Stomach (tissue), 9 donors: Measurements from ENCODE around the gene THADA. TPM values are rescaled to one million over a fixed set of nuclear protein-coding genes. Genes with fewer than 3 reads are reported as not detected.

ENCODE experiments used
- DNase-seq, 2 donors: peaks; one replicate each; pipeline versions ENCODE4 v3.0.0 to v3.0.0-alpha.2; 2013 to 2019
- H3K27ac ChIP-seq, 5 donors: fragments of 200-600 bp in 4 of 5; sonication (generic) in 4 of 5; one replicate each; pipeline ENCODE4 v1.5.1; 2013 to 2019; ENCODE audit warnings: mild to moderate bottlenecking in 1 of 5, moderate library complexity in 1 of 5
- H3K27me3 ChIP-seq, 3 donors: fragments of 200-600 bp; sonication (generic); one replicate each; pipeline ENCODE4 v1.5.1; 2017 to 2019; ENCODE audit warnings: mixed run types in 1 of 3
- H3K36me3 ChIP-seq, 4 donors: fragments of 200-600 bp; sonication (generic); 1 replicate in 3 of 4; 2 replicates in 1 of 4; pipeline ENCODE4 v1.5.1; 2016 to 2019
- H3K4me1 ChIP-seq, 4 donors: fragments of 200-600 bp; sonication (generic); one replicate each; pipeline ENCODE4 v1.5.1; 2016 to 2019
- H3K4me3 ChIP-seq, 4 donors: fragments of 200-600 bp; sonication (generic) in 3 of 4; one replicate each; pipeline ENCODE4 v1.5.1; 2016 to 2019; ENCODE audit warnings: mild to moderate bottlenecking in 1 of 4
- H3K9me3 ChIP-seq, 4 donors: fragments of 200-600 bp; sonication (generic); one replicate each; pipeline ENCODE4 v1.5.1; 2016 to 2019
- CTCF ChIP-seq, 7 experiments: fragments of 450-650 bp in 4 of 7; fragments of 200-600 bp in 3 of 7; sonication (generic) in 3 of 7; IDR thresholded peaks; one replicate each; pipeline ENCODE4 v1.5.1; 2016 to 2019; ENCODE audit warnings: antibody characterized with exemption in 7 of 7, control low read depth in 2 of 7, mild to moderate bottlenecking in 1 of 7
- EP300 ChIP-seq: sonication (generic); formaldehyde crosslinking; IDR thresholded peaks from one replicate; pipeline ENCODE4 v1.6.1; 2017; ENCODE audit warnings: antibody characterized with exemption
- POLR2A ChIP-seq, 4 donors: fragments of 450-650 bp; IDR thresholded peaks; one replicate each; pipeline ENCODE4 v1.6.1; 2016; ENCODE audit warnings: antibody characterized with exemption in 4 of 4, control low read depth in 2 of 4, mild to moderate bottlenecking in 1 of 4, moderate library complexity in 1 of 4
- POLR2AphosphoS5 ChIP-seq, 3 donors: sonication (generic); formaldehyde crosslinking; IDR thresholded peaks; one replicate each; pipeline ENCODE4 v1.6.1; 2016; ENCODE audit warnings: antibody characterized with exemption in 3 of 3
- WGBS, 5 donors: extraction: QIAGEN DNeasy Blood & Tissue Kit in 3 of 5; methylation state at CpG; one replicate each; pipeline versions ENCODE4 v1.1.5 to v1.1.7; 2013 to 2018; 5-methylcytosine and 5-hydroxymethylcytosine counted together
- intact Hi-C: fragments of 100-400 bp; cut with DNase I; formaldehyde crosslinking; loops from one replicate; pipeline ENCODE4 v1.15.1; 2023; ENCODE audit warnings: low total_unique reads
- polyA plus RNA-seq, 3 donors: library from polyadenylated mRNA; stranded (reverse); fragments of 200-250 nt; gene quantifications; one replicate each; pipeline ENCODE4 v1.2.3, GENCODE V29; 2013
- total RNA-seq, 5 donors: library from RNA; depleted of rRNA; stranded (reverse); fragments of >200 nt; gene quantifications; one replicate each; pipeline versions ENCODE4 v1.1.0 to v1.2.3, GENCODE V29; 2014 to 2016
- donor health status: healthy with polysubstance abuse.
- donor health status: Bipolar disorder and iron deficiency.
- donor health status: healthy.

Gene THADA
- total and polyA plus RNA-seq, 8 donors: 8.0 to 109 (median 31.9) TPM

GRCh38 chr2:43560231-43560547 lies 35.6 kb downstream of the THADA start:
- Histone ChIP-seq H3K36me3 (peaks cover 5 to 91% (median 75%) of the 10 kb centered on the region in 4 donors), H3K27ac (no peak overlapping the region), H3K4me3 (no peak overlapping the region), H3K4me1 (no peaks in the 10 kb centered on the region), H3K9me3 (no peaks in the 10 kb centered on the region), H3K27me3 (no peaks in the 10 kb centered on the region)
- TF ChIP-seq POLR2AphosphoS5 (IDR thresholded peaks at IDR 0.05) (no peak), EP300 (no peak), CTCF (IDR thresholded peaks at IDR 0.05) (no peak), POLR2A (IDR thresholded peaks at IDR 0.05) (no peak)
- WGBS, 5 donors: 43 to 70% (median 48%) methylated on average over 2 of the region's 2 CpGs
- intact Hi-C loops: no loop called here
- no peak for DNase-seq

- H3K9me3 ChIP-seq: no peaks in the 10 kb centered on the region
- no peak for TF ChIP-seq EP300
- no peak for TF ChIP-seq POLR2AphosphoS5 (IDR thresholded peaks at IDR 0.05)
- no peak for TF ChIP-seq CTCF (IDR thresholded peaks at IDR 0.05)
- WGBS, 5 donors: 68 to 79% (median 75%) methylated on average over 4 of the region's 4 CpGs
- intact Hi-C loops: no loop called here
- peaks cover 5 to 91% (median 74%) of the 10 kb centered on the region in 4 donors for H3K36me3 ChIP-seq
- no peak overlapping the region for H3K27ac ChIP-seq
- no peak overlapping the region for H3K4me3 ChIP-seq
- H3K4me1 ChIP-seq: no peaks in the 10 kb centered on the region
- H3K27me3 ChIP-seq: no peaks in the 10 kb centered on the region
- DNase-seq: no peak
Measured at GRCh38 chr2:43559391-43560230, 36.2 kb downstream of the THADA start.

- DNase-seq: no peak
- Histone ChIP-seq H3K4me1 (no peaks in the 10 kb centered on the region), H3K4me3 (no peak overlapping the region), H3K36me3 (peaks cover 5 to 92% (median 82%) of the 10 kb centered on the region in 4 donors), H3K27ac (no peak overlapping the region), H3K9me3 (no peaks in the 10 kb centered on the region), H3K27me3 (no peaks in the 10 kb centered on the region)
- intact Hi-C loops: no loop called here
- WGBS, 5 donors: 88 to 100% (median 97%) methylated on average over 1 of the region's 1 CpG
- TF ChIP-seq CTCF (IDR thresholded peaks at IDR 0.05): no peak
- TF ChIP-seq EP300: no peak
Measured at GRCh38 chr2:43557196-43557595, 38.6 kb downstream of the THADA start.

- Histone ChIP-seq H3K27ac (no peak overlapping the region), H3K36me3 (peaks cover 6 to 92% (median 85%) of the 10 kb centered on the region in 4 donors)
Measured at GRCh38 chr2:43556256-43556655, 39.6 kb downstream of the THADA start.

More at GRCh38 chr2:43556256-43556655, 39.6 kb downstream of the THADA start:
- no peaks in the 10 kb centered on the region for H3K4me1 ChIP-seq
- no peaks in the 10 kb centered on the region for H3K9me3 ChIP-seq
- no peaks in the 10 kb centered on the region for H3K27me3 ChIP-seq
- DNase-seq: no peak
- H3K4me3 ChIP-seq: no peak overlapping the region
- TF ChIP-seq EP300: no peak
- no peak for TF ChIP-seq POLR2A (IDR thresholded peaks at IDR 0.05)
- TF ChIP-seq POLR2AphosphoS5 (IDR thresholded peaks at IDR 0.05): no peak
- no peak for TF ChIP-seq CTCF (IDR thresholded peaks at IDR 0.05)
- intact Hi-C loops: no loop called here
- WGBS, 5 donors: 81 to 95% (median 88%) methylated on average over 5 of the region's 5 CpGs
